Naive thymus-derived CD8-positive, alpha-beta T cell (primary cell): ENCODE measurements around the gene DUOXA2. TPM values are rescaled to one million over a fixed set of nuclear protein-coding genes. Genes with fewer than 3 reads are reported as not detected.

Source experiments
- ATAC-seq, 2 donors: fragments of 150-1000 bp; cut with Tn5 transposase in 1 of 2; sonication (Bioruptor Pico), chemical (Tn5 transposase) in 1 of 2; 1 replicate in 1 of 2; 2 replicates in 1 of 2; pipeline ENCODE4 v1.10.0; 2021; ENCODE audit warnings: mild to moderate bottlenecking in 2 of 2, moderate library complexity in 2 of 2
- POLR2A ChIA-PET: fragments of 350-600 bp; sonication (Branson Sonifier 250); formaldehyde crosslinking; loops from one replicate; lab custom pipeline; 2021; ENCODE audit warnings: antibody characterized with exemption; lab: Charles Lee
- DNase-seq, 10 donors: peaks; one replicate each; pipeline versions ENCODE4 v3.0.0 to v3.0.0-alpha.2; 2020 to 2022
- H3K27ac Mint-ChIP-seq, 10 donors: one replicate each; pipeline ENCODE4 v1.8.0; 2020 to 2022; ENCODE audit warnings: mild to moderate bottlenecking in 10 of 10, mixed read lengths in 10 of 10, moderate library complexity in 4 of 10, inconsistent platforms in 1 of 10
- H3K27me3 Mint-ChIP-seq, 5 donors: one replicate each; pipeline ENCODE4 v1.8.0; 2021 to 2022; ENCODE audit warnings: mixed read lengths in 5 of 5
- H3K36me3 Mint-ChIP-seq, 3 donors: one replicate each; pipeline ENCODE4 v1.8.0; 2020 to 2022; ENCODE audit warnings: mixed read lengths in 3 of 3, mild to moderate bottlenecking in 2 of 3, inconsistent platforms in 1 of 3
- H3K4me1 Mint-ChIP-seq, 4 donors: one replicate each; pipeline ENCODE4 v1.8.0; 2021 to 2022; ENCODE audit warnings: mixed read lengths in 4 of 4
- H3K4me3 Mint-ChIP-seq, 10 donors: one replicate each; pipeline ENCODE4 v1.8.0; 2020 to 2022; ENCODE audit warnings: mild to moderate bottlenecking in 10 of 10, mixed read lengths in 10 of 10, moderate library complexity in 6 of 10, inconsistent platforms in 1 of 10
- H3K9me3 Mint-ChIP-seq, 9 donors: one replicate each; pipeline ENCODE4 v1.8.0; 2020 to 2022; ENCODE audit warnings: mixed read lengths in 9 of 9, mild to moderate bottlenecking in 3 of 9, inconsistent platforms in 1 of 9, moderate library complexity in 1 of 9
- polyA plus RNA-seq, 3 donors: library from polyadenylated mRNA; unstranded; fragments of 300-500 nt; fragmentation: Illumina TruSeq; gene quantifications; one replicate each; pipeline ENCODE4 v1.2.3, GENCODE V29; 2021
- total RNA-seq, 8 experiments: library from RNA in 2 of 8; stranded (reverse) in 2 of 8; gene quantifications; one replicate each; pipeline ENCODE4 v1.2.3 and lab custom pipeline; 2021 to 2026

Gene DUOXA2
- total and polyA plus RNA-seq, 5 experiments from 2014 or later = not detected

GRCh38 chr15:45162771-45163507 lies 48.8 kb downstream of the DUOXA2 start:
- Mint-ChIP-seq H3K4me3 (no peak overlapping the region), H3K36me3 (peaks cover 0 to 3% (median 0%) of the 10 kb centered on the region in 3 donors), H3K27ac (peak overlapping the region in 4 of 10 donors; percentile 34 to 71 (median 53)), H3K9me3 (no peaks in the 10 kb centered on the region), H3K4me1 (peaks cover 6 to 33% (median 16%) of the 10 kb centered on the region in 4 donors), H3K27me3 (no peaks in the 10 kb centered on the region)
- peak; percentile 30 to 81 (median 52) for DNase-seq
- POLR2A ChIA-PET = interaction anchor here (0.6 to 2.2 kb wide), 6 partner anchors 12 to 240 kb away, joined by 3 to 21 read pairs (median 4); a partner anchor contains a TSS
- ATAC-seq = no peak

GRCh38 chr15:45163508-45163856 lies 49.4 kb downstream of the DUOXA2 start:
- ATAC-seq = no peak
- peak overlapping the region in 3 of 10 donors; percentile 34 to 71 (median 62) for H3K27ac Mint-ChIP-seq

GRCh38 chr15:45164914-45165313 lies 50.8 kb downstream of the DUOXA2 start:
- Mint-ChIP-seq H3K4me1 (peaks cover 6 to 26% (median 15%) of the 10 kb centered on the region in 4 donors), H3K36me3 (peaks cover 0 to 3% (median 0%) of the 10 kb centered on the region in 3 donors), H3K27me3 (no peaks in the 10 kb centered on the region), H3K9me3 (no peaks in the 10 kb centered on the region), H3K27ac (peak overlapping the region; percentile 51 to 94 (median 82)), H3K4me3 (peak overlapping the region in 9 of 10 donors; percentile 49 to 89 (median 65))
- POLR2A ChIA-PET = interaction anchor here (0.7 to 1.0 kb wide), 2 partner anchors 12 to 237 kb away, joined by 3 to 4 read pairs; a partner anchor contains a TSS
- ATAC-seq (no peak), DNase-seq (no peak)

More at GRCh38 chr15:45163508-45163856, 49.4 kb downstream of the DUOXA2 start:
- H3K4me1 Mint-ChIP-seq = peaks cover 6 to 30% (median 16%) of the 10 kb centered on the region in 4 donors
- H3K4me3 Mint-ChIP-seq = no peak overlapping the region
- DNase-seq = no peak
- H3K27me3 Mint-ChIP-seq = no peaks in the 10 kb centered on the region
- POLR2A ChIA-PET = interaction anchor here (0.6 to 2.2 kb wide), 6 partner anchors 12 to 239 kb away, joined by 3 to 21 read pairs (median 4); a partner anchor contains a TSS
- H3K36me3 Mint-ChIP-seq = peaks cover 0 to 3% (median 0%) of the 10 kb centered on the region in 3 donors
- H3K9me3 Mint-ChIP-seq = no peaks in the 10 kb centered on the region

- H3K4me3 Mint-ChIP-seq = peak overlapping the region; percentile 45 to 89 (median 74)
- ATAC-seq (no peak), DNase-seq (no peak)
- POLR2A ChIA-PET = interaction anchor here (0.6 kb wide), 1 partner anchor 739 kb away, joined by 3 read pairs; no protein-coding TSS in a partner anchor
- H3K27ac Mint-ChIP-seq = peak overlapping the region; percentile 51 to 96 (median 90)
- no peaks in the 10 kb centered on the region for H3K36me3 Mint-ChIP-seq
- H3K9me3 Mint-ChIP-seq = no peaks in the 10 kb centered on the region
- no peaks in the 10 kb centered on the region for H3K27me3 Mint-ChIP-seq
- peaks cover 6 to 26% (median 12%) of the 10 kb centered on the region in 4 donors for H3K4me1 Mint-ChIP-seq
These were observed 51.4 kb downstream of the DUOXA2 start for GRCh38 chr15:45165536-45165935.

GRCh38 chr15:45166834-45167630 lies 52.9 kb downstream of the DUOXA2 start:
- Mint-ChIP-seq H3K4me1 (peaks cover 5 to 22% (median 12%) of the 10 kb centered on the region in 4 donors), H3K4me3 (peak overlapping the region; percentile 64 to 87 (median 74)), H3K27ac (peak overlapping the region; percentile 60 to 95 (median 86)), H3K36me3 (no peaks in the 10 kb centered on the region), H3K9me3 (no peaks in the 10 kb centered on the region), H3K27me3 (no peaks in the 10 kb centered on the region)
- ATAC-seq (peak; percentile 90 to 92), DNase-seq (peak; percentile 59 to 89 (median 76))
- POLR2A ChIA-PET = interaction anchor here (1.0 to 2.7 kb wide), 9 partner anchors 8 to 235 kb away, joined by 3 to 36 read pairs (median 6); partner anchors contain the start of gene SHF

- Mint-ChIP-seq H3K4me1 (peaks cover 5 to 20% (median 12%) of the 10 kb centered on the region in 4 donors), H3K36me3 (no peaks in the 10 kb centered on the region), H3K27ac (peak overlapping the region; percentile 60 to 95 (median 86)), H3K9me3 (no peaks in the 10 kb centered on the region), H3K27me3 (no peaks in the 10 kb centered on the region), H3K4me3 (peak overlapping the region; percentile 64 to 87 (median 74))
- ATAC-seq = no peak
- POLR2A ChIA-PET = interaction anchor here (0.5 to 2.7 kb wide), 11 partner anchors 9 to 639 kb away, joined by 3 to 36 read pairs (median 5); partner anchors contain the start of gene SHF
- peak in 1 of 10 donors; percentile 38 for DNase-seq
These were observed 53.6 kb downstream of the DUOXA2 start for GRCh38 chr15:45167631-45168205.

Other genes with a start within 250 kb of the DUOXA2 start
- not detected for gene TERB2, start 157.6 kb upstream of the DUOXA2 start, total RNA-seq
- gene TERB2, start 157.6 kb upstream of the DUOXA2 start, polyA plus RNA-seq = not detected
- 1 to 10 TPM; 4.1 to 6.3 TPM for gene SORD, start 91.1 kb upstream of the DUOXA2 start, total RNA-seq
- gene SORD, start 91.1 kb upstream of the DUOXA2 start, polyA plus RNA-seq = 1 to 10 TPM; 4.8 to 5.7 (median 5.0) TPM
- not detected for gene DUOX2, start 154 bp upstream of the DUOXA2 start, total RNA-seq
- not detected for gene DUOX2, start 154 bp upstream of the DUOXA2 start, polyA plus RNA-seq
- gene DUOXA1, start 15.6 kb downstream of the DUOXA2 start, total RNA-seq = under 1 TPM; 0.77 to 0.81 TPM
- gene DUOXA1, start 15.6 kb downstream of the DUOXA2 start, polyA plus RNA-seq = under 1 TPM in 1 of 3 donors, not detected in 2; 0.26 TPM
- gene DUOX1, start 15.7 kb downstream of the DUOXA2 start, total RNA-seq = not detected
- gene DUOX1, start 15.7 kb downstream of the DUOXA2 start, polyA plus RNA-seq = 1 to 10 TPM in 1 of 3 donors, under 1 TPM in 2; 0.35 to 3.7 (median 0.40) TPM
- gene SHF, start 73.6 kb downstream of the DUOXA2 start, total RNA-seq = 1 to 10 TPM; 8.1 to 9.7 TPM
- gene SHF, start 73.6 kb downstream of the DUOXA2 start, polyA plus RNA-seq = 1 to 10 TPM; 1.1 to 2.6 (median 1.4) TPM
- not detected for gene SLC28A2, start 137.9 kb downstream of the DUOXA2 start, total RNA-seq
- not detected for gene SLC28A2, start 137.9 kb downstream of the DUOXA2 start, polyA plus RNA-seq